ENCODE data around the gene ARHGAP6.

The ARHGAP6 gene

DNA sequence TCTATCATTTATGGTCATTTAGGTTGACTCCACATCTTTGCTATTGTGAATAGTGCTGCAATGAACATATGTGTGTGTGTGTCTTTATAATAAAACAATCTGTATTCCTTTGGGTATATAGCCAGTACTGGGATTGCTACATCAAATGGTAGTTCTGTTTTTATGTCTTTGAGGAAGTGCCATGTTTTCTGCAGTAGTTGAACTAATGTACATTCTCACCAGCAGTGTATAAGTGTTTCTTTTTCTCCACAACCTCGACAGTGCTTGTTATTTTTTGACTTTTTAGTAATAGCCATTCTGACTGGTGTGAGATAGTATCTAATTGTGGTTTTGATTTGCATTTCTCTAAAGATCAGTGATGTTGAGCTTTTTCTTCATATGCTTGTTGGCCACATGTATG, 80.5 kb downstream of the ARHGAP6 start:
- TF ChIP-seq ARNTL (CRISPR knock-in tag; IDR thresholded peaks at IDR 0.05; ENCODE audit: borderline replicate concordance, low read depth) (no peak), ZNF8 (CRISPR knock-in tag; IDR thresholded peaks at IDR 0.05) (no peak), TOX (CRISPR knock-in tag; IDR thresholded peaks at IDR 0.05; ENCODE audit: borderline replicate concordance) (no peak), SNAI2 (CRISPR knock-in tag; IDR thresholded peaks at IDR 0.05) (no peak), TCF4 (CRISPR knock-in tag; IDR thresholded peaks at IDR 0.05; ENCODE audit: borderline replicate concordance) (no peak), ZC3H10 (CRISPR knock-in tag; IDR thresholded peaks at IDR 0.05) (no peak), CSDC2 (CRISPR knock-in tag; IDR thresholded peaks at IDR 0.05) (no peak), GLIS3 (CRISPR knock-in tag; IDR thresholded peaks at IDR 0.05) (no peak), ZFP30 (CRISPR knock-in tag; IDR thresholded peaks at IDR 0.05) (no peak), ISL1 (CRISPR knock-in tag; IDR thresholded peaks at IDR 0.05) (no peak), ZFP3 (CRISPR knock-in tag; IDR thresholded peaks at IDR 0.05) (no peak), CREB5 (CRISPR knock-in tag; IDR thresholded peaks at IDR 0.05; ENCODE audit: low read depth) (no peak), ZNF565 (CRISPR knock-in tag; conservative IDR thresholded peaks at IDR 0.05; ENCODE audit: low read depth) (no peak), ESRRG (CRISPR knock-in tag; IDR thresholded peaks at IDR 0.05) (no peak), RARB (CRISPR knock-in tag; IDR thresholded peaks at IDR 0.05) (no peak), ZNF70 (CRISPR knock-in tag; IDR thresholded peaks at IDR 0.05) (no peak), OSR1 (CRISPR knock-in tag; IDR thresholded peaks at IDR 0.05) (no peak)
- TF ChIP-seq, protein P1, sequence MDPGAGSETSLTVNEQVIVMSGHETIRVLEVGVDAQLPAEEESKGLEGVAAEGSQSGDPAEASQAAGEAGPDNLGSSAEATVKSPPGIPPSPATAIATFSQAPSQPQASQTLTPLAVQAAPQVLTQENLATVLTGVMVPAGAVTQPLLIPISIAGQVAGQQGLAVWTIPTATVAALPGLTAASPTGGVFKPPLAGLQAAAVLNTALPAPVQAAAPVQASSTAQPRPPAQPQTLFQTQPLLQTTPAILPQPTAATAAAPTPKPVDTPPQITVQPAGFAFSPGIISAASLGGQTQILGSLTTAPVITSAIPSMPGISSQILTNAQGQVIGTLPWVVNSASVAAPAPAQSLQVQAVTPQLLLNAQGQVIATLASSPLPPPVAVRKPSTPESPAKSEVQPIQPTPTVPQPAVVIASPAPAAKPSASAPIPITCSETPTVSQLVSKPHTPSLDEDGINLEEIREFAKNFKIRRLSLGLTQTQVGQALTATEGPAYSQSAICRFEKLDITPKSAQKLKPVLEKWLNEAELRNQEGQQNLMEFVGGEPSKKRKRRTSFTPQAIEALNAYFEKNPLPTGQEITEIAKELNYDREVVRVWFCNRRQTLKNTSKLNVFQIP (CRISPR knock-in tag; IDR thresholded peaks at IDR 0.05; ENCODE audit: borderline replicate concordance, low read depth) = no peak
- TF ChIP-seq, protein P2, sequence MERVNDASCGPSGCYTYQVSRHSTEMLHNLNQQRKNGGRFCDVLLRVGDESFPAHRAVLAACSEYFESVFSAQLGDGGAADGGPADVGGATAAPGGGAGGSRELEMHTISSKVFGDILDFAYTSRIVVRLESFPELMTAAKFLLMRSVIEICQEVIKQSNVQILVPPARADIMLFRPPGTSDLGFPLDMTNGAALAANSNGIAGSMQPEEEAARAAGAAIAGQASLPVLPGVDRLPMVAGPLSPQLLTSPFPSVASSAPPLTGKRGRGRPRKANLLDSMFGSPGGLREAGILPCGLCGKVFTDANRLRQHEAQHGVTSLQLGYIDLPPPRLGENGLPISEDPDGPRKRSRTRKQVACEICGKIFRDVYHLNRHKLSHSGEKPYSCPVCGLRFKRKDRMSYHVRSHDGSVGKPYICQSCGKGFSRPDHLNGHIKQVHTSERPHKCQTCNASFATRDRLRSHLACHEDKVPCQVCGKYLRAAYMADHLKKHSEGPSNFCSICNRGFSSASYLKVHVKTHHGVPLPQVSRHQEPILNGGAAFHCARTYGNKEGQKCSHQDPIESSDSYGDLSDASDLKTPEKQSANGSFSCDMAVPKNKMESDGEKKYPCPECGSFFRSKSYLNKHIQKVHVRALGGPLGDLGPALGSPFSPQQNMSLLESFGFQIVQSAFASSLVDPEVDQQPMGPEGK (CRISPR knock-in tag; IDR thresholded peaks at IDR 0.05; ENCODE audit: borderline replicate concordance) = no peak
- TF ChIP-seq, protein P3, sequence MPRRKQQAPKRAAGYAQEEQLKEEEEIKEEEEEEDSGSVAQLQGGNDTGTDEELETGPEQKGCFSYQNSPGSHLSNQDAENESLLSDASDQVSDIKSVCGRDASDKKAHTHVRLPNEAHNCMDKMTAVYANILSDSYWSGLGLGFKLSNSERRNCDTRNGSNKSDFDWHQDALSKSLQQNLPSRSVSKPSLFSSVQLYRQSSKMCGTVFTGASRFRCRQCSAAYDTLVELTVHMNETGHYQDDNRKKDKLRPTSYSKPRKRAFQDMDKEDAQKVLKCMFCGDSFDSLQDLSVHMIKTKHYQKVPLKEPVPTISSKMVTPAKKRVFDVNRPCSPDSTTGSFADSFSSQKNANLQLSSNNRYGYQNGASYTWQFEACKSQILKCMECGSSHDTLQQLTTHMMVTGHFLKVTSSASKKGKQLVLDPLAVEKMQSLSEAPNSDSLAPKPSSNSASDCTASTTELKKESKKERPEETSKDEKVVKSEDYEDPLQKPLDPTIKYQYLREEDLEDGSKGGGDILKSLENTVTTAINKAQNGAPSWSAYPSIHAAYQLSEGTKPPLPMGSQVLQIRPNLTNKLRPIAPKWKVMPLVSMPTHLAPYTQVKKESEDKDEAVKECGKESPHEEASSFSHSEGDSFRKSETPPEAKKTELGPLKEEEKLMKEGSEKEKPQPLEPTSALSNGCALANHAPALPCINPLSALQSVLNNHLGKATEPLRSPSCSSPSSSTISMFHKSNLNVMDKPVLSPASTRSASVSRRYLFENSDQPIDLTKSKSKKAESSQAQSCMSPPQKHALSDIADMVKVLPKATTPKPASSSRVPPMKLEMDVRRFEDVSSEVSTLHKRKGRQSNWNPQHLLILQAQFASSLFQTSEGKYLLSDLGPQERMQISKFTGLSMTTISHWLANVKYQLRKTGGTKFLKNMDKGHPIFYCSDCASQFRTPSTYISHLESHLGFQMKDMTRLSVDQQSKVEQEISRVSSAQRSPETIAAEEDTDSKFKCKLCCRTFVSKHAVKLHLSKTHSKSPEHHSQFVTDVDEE (CRISPR knock-in tag; IDR thresholded peaks at IDR 0.05) = no peak
- ATAC-seq = no peak

DNA sequence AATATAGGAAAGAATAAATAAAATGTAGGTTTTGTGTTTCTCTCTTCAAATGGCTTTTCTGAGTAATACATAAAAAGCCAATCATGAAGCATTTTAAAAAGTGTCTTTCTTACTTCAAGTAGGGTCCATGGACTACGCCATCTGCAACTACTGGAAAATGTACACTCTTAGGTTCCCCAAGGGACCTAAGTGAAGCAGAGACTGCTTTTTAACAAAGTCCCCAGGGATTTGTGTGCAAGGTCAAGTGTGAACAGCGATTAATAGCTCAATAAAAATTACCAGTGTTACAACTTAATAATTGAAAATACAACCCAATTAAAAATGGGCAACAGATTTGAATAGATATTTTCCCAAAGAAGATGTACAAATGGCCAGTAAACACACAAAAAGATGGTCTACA, 84.9 kb downstream of the ARHGAP6 start:
- ATAC-seq = no peak
- TF ChIP-seq, protein P3 (CRISPR knock-in tag; IDR thresholded peaks at IDR 0.05) = no peak
- TF ChIP-seq TOX (CRISPR knock-in tag; IDR thresholded peaks at IDR 0.05; ENCODE audit: borderline replicate concordance) (no peak), CSDC2 (CRISPR knock-in tag; IDR thresholded peaks at IDR 0.05) (no peak), ZNF565 (CRISPR knock-in tag; conservative IDR thresholded peaks at IDR 0.05; ENCODE audit: low read depth) (no peak), ARNTL (CRISPR knock-in tag; IDR thresholded peaks at IDR 0.05; ENCODE audit: borderline replicate concordance, low read depth) (no peak), TCF4 (CRISPR knock-in tag; IDR thresholded peaks at IDR 0.05; ENCODE audit: borderline replicate concordance) (no peak)
- TF ChIP-seq, protein P2 (CRISPR knock-in tag; IDR thresholded peaks at IDR 0.05; ENCODE audit: borderline replicate concordance) = no peak
